AG09309 (cell line): Measurements from ENCODE around the gene S100A13.

Experiments
- DNase-seq: peaks from one replicate; pipeline ENCODE4 v3.0.0-alpha.2; 2010; ENCODE audit warnings: low read depth
- H3K4me3 ChIP-seq: 2 replicates; pipeline ENCODE4 v1.5.1; 2011; ENCODE audit warnings: mild to moderate bottlenecking, low read depth, low read length, moderate library complexity; ENCODE audit not compliant: control insufficient read depth
- TF ChIP-seq, protein P1 (sequence below): IDR thresholded peaks from 2 replicates; pipeline ENCODE4 v1.5.1; 2011; ENCODE audit warnings: mild to moderate bottlenecking, low read depth, low read length, inconsistent platforms; ENCODE audit not compliant: insufficient read depth, control insufficient read depth; ENCODE audit errors: missing control alignments

The S100A13 gene

DNA sequence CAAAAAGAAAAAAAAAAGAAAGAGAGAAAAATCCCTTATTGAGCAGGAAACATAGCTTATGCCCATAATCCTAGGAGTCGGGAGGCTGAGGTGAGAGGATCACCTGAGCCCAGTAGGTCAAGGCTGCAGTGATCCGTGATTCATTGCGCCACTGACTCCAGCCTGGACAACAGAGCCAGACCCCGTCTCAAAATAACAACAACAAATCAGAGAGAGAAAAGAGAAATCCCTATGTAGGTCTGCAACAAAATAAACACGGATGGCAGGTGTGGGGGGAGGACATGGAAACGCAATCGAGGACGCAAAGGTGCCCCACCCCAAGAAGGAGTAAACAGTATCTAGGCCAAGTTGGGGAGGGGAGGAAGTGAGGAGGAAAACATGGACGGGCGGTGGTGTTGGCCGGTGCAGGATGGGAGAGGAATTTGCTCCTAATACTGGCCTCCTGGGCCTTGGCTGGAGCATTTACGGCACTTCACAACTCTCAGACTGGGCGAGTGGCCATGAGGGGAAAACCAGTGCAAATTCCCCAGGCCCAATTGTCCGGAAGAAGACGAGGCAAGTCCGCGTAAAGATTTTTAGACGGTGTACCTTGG is 6.0 kb upstream of the S100A13 start:
- H3K4me3 ChIP-seq, result peak overlapping the region; percentile 89
- TF ChIP-seq, protein P1, sequence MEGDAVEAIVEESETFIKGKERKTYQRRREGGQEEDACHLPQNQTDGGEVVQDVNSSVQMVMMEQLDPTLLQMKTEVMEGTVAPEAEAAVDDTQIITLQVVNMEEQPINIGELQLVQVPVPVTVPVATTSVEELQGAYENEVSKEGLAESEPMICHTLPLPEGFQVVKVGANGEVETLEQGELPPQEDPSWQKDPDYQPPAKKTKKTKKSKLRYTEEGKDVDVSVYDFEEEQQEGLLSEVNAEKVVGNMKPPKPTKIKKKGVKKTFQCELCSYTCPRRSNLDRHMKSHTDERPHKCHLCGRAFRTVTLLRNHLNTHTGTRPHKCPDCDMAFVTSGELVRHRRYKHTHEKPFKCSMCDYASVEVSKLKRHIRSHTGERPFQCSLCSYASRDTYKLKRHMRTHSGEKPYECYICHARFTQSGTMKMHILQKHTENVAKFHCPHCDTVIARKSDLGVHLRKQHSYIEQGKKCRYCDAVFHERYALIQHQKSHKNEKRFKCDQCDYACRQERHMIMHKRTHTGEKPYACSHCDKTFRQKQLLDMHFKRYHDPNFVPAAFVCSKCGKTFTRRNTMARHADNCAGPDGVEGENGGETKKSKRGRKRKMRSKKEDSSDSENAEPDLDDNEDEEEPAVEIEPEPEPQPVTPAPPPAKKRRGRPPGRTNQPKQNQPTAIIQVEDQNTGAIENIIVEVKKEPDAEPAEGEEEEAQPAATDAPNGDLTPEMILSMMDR, result no peak
- DNase-seq, result no peak

DNA sequence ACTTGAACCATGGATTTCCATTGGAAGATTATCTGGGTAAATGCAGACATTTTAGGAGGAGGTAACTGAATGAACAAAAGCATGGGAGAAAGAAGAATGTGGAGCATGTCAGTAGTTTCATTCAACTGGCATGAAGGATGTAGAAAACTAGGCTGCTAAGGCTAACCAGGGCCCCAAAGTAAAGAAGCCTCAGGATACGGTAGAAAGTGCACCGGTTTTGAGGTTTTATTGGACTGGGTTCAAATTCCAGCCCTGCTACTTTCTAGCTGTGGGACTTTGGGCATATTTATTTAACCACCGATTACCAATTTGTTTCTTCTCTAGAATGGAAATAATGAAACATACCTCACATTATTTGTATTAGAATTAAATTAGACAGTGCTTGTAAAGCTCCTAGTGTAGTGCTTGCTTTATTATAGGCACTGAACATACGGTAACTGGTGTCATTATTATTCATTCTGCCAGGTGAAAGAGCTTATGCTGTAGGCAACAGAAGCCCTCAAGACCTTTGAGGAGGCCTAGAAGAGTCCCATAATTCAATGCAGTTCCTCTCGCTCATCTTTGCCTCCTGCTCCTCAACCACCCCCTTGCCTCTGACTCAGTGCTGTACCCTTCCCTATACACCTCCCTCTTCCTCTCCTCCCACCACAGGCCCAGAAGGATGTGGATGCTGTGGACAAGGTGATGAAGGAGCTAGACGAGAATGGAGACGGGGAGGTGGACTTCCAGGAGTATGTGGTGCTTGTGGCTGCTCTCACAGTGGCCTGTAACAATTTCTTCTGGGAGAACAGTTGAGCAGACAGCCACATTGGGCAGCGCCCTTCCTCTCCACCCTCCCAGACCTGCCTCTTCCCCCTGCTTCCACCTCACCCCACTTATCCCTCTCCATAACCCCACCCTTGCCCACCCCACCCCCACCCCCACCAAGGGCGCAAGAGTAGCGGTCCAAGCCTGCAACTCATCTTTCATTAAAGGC is 4.0 kb upstream of the S100A13 start:
- DNase-seq, result no peak
- TF ChIP-seq, protein P1, result no peak
- no peak overlapping the region for H3K4me3 ChIP-seq

DNA sequence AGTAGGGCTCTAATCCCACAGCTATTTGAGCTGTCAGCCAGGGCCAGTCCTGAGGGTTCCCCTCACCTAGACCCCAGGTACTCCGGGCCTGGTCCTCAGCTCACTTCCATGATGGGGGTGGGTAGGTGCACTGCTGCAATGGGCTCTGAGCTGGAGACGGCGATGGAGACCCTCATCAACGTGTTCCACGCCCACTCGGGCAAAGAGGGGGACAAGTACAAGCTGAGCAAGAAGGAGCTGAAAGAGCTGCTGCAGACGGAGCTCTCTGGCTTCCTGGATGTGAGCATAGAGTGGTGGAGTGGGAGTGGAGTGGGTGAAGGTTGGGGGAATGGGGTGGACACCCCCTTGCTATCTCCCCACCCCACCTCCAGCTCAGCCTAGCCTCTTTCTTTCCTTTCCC is 3.1 kb upstream of the S100A13 start:
- no peak overlapping the region for H3K4me3 ChIP-seq
- no peak for DNase-seq
- TF ChIP-seq, protein P1, result no peak

GRCh38 chr1:153629971-153630370 is 2.7 kb upstream of the S100A13 start:
- TF ChIP-seq, protein P1, result no peak
- H3K4me3 ChIP-seq, result no peak overlapping the region
- DNase-seq, result no peak

DNA sequence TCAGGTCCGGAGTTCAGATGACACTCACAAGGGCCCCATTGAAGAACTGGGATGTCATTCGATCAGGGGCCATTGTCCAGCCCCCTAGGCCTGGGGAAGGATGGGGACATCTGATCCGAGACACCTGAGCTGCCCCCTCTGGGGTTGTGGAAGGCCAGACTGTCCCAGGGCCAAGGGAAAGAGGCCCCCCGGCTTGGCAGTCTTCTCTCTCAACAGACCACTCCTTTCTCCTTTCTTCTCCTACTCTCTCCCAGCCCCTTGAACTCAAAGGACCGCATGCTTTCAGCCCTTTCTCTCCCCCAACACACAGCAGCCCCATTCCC is 2.0 kb upstream of the S100A13 start:
- H3K4me3 ChIP-seq, result no peak overlapping the region
- TF ChIP-seq, protein P1, result no peak
- DNase-seq, result no peak

GRCh38 chr1:153628638-153629342 is 1.5 kb upstream of the S100A13 start:
- H3K4me3 ChIP-seq, result no peak overlapping the region
- TF ChIP-seq, protein P1, result no peak
- DNase-seq, result no peak
